ENCODE data around the gene ME3.

ME3 gene

DNA sequence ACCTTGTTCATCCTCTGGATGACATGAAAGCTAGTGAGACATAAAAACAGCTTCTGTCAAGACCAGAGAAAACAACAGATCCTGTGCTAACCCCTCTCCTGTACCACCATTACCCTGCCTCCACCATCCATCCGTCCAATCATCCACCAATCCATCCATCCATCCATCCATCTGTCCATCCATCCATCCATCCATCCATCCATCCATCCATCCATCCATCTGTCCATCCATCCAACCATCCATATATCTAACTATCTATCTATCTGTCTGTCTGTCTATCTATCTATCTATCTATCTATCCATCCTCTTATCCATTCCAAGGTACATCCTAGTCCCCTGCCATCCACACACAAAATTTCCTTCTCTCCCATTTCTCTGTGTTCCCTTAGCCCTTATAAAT, 46.6 kb upstream of the ME3 start:
- no peak for DNase-seq (ENCODE audit: low read depth in 1 of 2, low spot score in 1 of 2)
- Histone ChIP-seq H3K27me3 (ENCODE audit: insufficient read depth, poor library complexity, severe bottlenecking) (no peaks in the 10 kb centered on the region), H3K27ac (replicated peaks) (no peak overlapping the region), H3K4me3 (replicated peaks; ENCODE audit: insufficient read depth, low read length) (no peak overlapping the region)
- TF ChIP-seq POLR2AphosphoS5 (IDR thresholded peaks at IDR 0.05; ENCODE audit: low read depth) (no peak), GABPA (IDR thresholded peaks at IDR 0.05; ENCODE audit: low read depth) (no peak), SPI1 (IDR thresholded peaks at IDR 0.05; ENCODE audit: borderline replicate concordance, low read depth) (no peak)
- TF ChIP-seq, protein P1, sequence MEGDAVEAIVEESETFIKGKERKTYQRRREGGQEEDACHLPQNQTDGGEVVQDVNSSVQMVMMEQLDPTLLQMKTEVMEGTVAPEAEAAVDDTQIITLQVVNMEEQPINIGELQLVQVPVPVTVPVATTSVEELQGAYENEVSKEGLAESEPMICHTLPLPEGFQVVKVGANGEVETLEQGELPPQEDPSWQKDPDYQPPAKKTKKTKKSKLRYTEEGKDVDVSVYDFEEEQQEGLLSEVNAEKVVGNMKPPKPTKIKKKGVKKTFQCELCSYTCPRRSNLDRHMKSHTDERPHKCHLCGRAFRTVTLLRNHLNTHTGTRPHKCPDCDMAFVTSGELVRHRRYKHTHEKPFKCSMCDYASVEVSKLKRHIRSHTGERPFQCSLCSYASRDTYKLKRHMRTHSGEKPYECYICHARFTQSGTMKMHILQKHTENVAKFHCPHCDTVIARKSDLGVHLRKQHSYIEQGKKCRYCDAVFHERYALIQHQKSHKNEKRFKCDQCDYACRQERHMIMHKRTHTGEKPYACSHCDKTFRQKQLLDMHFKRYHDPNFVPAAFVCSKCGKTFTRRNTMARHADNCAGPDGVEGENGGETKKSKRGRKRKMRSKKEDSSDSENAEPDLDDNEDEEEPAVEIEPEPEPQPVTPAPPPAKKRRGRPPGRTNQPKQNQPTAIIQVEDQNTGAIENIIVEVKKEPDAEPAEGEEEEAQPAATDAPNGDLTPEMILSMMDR (IDR thresholded peaks at IDR 0.05; ENCODE audit: insufficient read depth, low read length), result no peak
- TF ChIP-seq, protein P2, sequence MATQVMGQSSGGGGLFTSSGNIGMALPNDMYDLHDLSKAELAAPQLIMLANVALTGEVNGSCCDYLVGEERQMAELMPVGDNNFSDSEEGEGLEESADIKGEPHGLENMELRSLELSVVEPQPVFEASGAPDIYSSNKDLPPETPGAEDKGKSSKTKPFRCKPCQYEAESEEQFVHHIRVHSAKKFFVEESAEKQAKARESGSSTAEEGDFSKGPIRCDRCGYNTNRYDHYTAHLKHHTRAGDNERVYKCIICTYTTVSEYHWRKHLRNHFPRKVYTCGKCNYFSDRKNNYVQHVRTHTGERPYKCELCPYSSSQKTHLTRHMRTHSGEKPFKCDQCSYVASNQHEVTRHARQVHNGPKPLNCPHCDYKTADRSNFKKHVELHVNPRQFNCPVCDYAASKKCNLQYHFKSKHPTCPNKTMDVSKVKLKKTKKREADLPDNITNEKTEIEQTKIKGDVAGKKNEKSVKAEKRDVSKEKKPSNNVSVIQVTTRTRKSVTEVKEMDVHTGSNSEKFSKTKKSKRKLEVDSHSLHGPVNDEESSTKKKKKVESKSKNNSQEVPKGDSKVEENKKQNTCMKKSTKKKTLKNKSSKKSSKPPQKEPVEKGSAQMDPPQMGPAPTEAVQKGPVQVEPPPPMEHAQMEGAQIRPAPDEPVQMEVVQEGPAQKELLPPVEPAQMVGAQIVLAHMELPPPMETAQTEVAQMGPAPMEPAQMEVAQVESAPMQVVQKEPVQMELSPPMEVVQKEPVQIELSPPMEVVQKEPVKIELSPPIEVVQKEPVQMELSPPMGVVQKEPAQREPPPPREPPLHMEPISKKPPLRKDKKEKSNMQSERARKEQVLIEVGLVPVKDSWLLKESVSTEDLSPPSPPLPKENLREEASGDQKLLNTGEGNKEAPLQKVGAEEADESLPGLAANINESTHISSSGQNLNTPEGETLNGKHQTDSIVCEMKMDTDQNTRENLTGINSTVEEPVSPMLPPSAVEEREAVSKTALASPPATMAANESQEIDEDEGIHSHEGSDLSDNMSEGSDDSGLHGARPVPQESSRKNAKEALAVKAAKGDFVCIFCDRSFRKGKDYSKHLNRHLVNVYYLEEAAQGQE (IDR thresholded peaks at IDR 0.05; ENCODE audit: insufficient replicate concordance, low read depth), result no peak

DNA sequence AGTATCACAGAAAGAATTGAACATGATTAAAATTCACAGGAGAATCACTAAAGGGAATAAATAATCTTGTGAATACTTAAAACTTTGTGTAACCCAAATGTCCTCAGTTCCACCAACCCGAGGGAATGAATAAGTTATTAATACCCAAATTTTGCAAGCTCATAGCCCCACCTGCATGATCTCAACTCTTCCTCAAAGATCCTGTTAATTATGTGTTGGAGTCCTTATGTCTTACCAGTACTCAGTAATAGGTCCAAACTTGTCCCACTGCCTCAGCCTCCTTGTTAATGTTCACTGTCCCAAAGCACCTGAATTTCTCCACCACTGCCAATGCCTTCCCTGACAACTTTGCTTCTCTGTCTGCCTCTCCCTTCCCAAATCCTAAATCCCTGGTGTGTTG, 46.1 kb upstream of the ME3 start:
- H3K4me3 ChIP-seq (replicated peaks; ENCODE audit: insufficient read depth, low read length), result no peak overlapping the region
- no peak for TF ChIP-seq GABPA (IDR thresholded peaks at IDR 0.05; ENCODE audit: low read depth)
- TF ChIP-seq, protein P2 (IDR thresholded peaks at IDR 0.05; ENCODE audit: insufficient replicate concordance, low read depth), result no peak
- no peak for DNase-seq (ENCODE audit: low read depth in 1 of 2, low spot score in 1 of 2)
- no peak overlapping the region for H3K27ac ChIP-seq (replicated peaks)
- H3K27me3 ChIP-seq (ENCODE audit: insufficient read depth, poor library complexity, severe bottlenecking), result no peaks in the 10 kb centered on the region

DNA sequence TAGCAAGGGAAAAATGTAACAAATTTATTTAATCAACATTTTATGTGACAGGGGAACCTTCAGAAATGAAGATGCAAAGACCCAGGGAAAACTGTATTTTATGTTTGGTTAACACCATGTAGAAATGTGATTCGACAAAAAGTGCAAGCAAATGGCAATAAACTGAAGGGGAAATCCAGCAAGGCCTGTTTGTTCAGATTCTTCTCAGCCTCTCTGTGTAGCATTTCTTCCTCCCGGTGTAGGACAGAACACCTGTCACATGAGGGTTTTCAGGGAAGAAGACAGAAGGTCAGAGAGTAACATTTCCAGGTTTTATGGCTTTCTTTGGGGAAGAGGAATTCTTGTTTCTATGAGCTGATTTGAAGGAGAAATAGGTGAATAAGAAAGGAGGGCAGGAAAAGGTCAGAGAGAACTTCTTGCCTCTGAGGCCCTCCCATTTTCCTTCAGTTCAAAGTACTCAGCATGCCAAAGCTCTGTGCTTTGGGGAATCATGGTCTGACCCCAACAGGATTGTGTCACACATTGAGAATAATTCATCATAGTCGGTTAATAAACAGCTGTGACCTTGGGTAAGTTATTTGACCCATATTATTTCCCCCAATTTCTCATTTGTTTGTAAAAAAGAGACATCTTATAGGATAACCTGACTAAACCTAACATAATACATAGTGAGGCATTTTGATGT, 45.5 kb upstream of the ME3 start:
- Histone ChIP-seq H3K27ac (replicated peaks) (no peak overlapping the region), H3K4me3 (replicated peaks; ENCODE audit: insufficient read depth, low read length) (no peak overlapping the region), H3K27me3 (ENCODE audit: insufficient read depth, poor library complexity, severe bottlenecking) (no peaks in the 10 kb centered on the region)
- no peak for DNase-seq (ENCODE audit: low read depth in 1 of 2, low spot score in 1 of 2)
- TF ChIP-seq, protein P1 (IDR thresholded peaks at IDR 0.05; ENCODE audit: insufficient read depth, low read length), result no peak
- TF ChIP-seq GABPA (IDR thresholded peaks at IDR 0.05; ENCODE audit: low read depth) (no peak), SPI1 (IDR thresholded peaks at IDR 0.05; ENCODE audit: borderline replicate concordance, low read depth) (no peak), POLR2AphosphoS5 (IDR thresholded peaks at IDR 0.05; ENCODE audit: low read depth) (no peak)
- TF ChIP-seq, protein P2 (IDR thresholded peaks at IDR 0.05; ENCODE audit: insufficient replicate concordance, low read depth), result no peak

Measured in HL-60 (cell line).